GM08714 (cell line): ENCODE measurements around the gene UBTF.

ENCODE experiments used
- H3K4me3 ChIP-seq: fragments of 200-500 bp; sonication (Bioruptor generic); 2 replicates; pipeline ENCODE4 v1.5.1; 2014; ENCODE audit warnings: mild to moderate bottlenecking, low read length, inconsistent platforms
- ZNF274 ChIP-seq: IDR thresholded peaks from 2 replicates; pipeline ENCODE4 v1.6.1; 2012; ENCODE audit warnings: mild to moderate bottlenecking, low read depth, low read length

UBTF gene, protein sequence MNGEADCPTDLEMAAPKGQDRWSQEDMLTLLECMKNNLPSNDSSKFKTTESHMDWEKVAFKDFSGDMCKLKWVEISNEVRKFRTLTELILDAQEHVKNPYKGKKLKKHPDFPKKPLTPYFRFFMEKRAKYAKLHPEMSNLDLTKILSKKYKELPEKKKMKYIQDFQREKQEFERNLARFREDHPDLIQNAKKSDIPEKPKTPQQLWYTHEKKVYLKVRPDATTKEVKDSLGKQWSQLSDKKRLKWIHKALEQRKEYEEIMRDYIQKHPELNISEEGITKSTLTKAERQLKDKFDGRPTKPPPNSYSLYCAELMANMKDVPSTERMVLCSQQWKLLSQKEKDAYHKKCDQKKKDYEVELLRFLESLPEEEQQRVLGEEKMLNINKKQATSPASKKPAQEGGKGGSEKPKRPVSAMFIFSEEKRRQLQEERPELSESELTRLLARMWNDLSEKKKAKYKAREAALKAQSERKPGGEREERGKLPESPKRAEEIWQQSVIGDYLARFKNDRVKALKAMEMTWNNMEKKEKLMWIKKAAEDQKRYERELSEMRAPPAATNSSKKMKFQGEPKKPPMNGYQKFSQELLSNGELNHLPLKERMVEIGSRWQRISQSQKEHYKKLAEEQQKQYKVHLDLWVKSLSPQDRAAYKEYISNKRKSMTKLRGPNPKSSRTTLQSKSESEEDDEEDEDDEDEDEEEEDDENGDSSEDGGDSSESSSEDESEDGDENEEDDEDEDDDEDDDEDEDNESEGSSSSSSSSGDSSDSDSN

GRCh38 chr17:44219616-44220212 lies at the start of gene UBTF:
TSS of gene UBTF (minus strand) at chr17:44219675. CDS start at chr17:44218229, 1,446 bp downstream.
- peak within 1 kb of the TSS; percentile 72 for H3K4me3 ChIP-seq
- no peak for TF ChIP-seq ZNF274

- TF ChIP-seq ZNF274: no peak
- no peak overlapping the region for H3K4me3 ChIP-seq
Observed at GRCh38 chr17:44268709-44269534, 49.4 kb upstream of the UBTF start.

GRCh38 chr17:44267818-44268490 lies 48.5 kb upstream of the UBTF start, which contains the start of gene SLC4A1:
TSS of gene SLC4A1 (minus strand) at chr17:44268135. CDS start at chr17:44262866, 5,269 bp downstream.
- TF ChIP-seq ZNF274: no peak
- H3K4me3 ChIP-seq: no peak within 1 kb of the TSS

- TF ChIP-seq ZNF274: no peak
Observed at GRCh38 chr17:44267165-44267455, 47.6 kb upstream of the UBTF start.

GRCh38 chr17:44266402-44267164 lies 47.1 kb upstream of the UBTF start:
- no peak for TF ChIP-seq ZNF274

More at GRCh38 chr17:44267165-44267455, 47.6 kb upstream of the UBTF start:
- H3K4me3 ChIP-seq: no peak overlapping the region

GRCh38 chr17:44263345-44263902 lies 43.9 kb upstream of the UBTF start:
- TF ChIP-seq ZNF274: no peak
- no peak overlapping the region for H3K4me3 ChIP-seq

More at GRCh38 chr17:44266402-44267164, 47.1 kb upstream of the UBTF start:
- H3K4me3 ChIP-seq: no peak overlapping the region

DNA sequence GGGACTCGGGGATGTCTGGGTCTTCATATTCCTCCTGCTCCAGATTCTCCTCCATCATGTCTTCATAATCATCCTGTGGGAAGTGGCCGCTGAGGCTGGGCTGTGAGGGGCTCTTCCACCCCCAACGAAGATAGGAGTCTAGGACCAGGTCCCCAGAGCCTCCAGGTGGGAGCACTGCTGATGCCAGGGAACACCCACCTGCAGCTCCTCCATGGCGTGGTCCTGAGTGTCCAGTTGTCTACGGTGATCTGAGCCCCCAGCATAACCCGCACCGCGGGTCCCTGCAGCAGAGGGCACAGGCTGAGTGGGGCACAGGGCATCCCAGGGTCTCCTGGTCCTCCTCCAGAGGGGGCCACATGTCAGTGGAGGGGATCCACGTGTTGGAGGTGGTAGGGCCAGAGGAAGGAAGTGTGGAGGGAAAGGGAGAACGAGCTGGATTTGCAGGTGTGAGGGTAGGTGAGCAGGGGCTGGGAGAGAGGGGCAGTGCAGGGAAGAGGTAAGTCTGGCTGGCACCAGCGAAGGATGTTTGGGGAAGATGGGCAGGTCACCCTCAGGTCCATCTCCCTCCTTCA lies 43.3 kb upstream of the UBTF start:
- no peak overlapping the region for H3K4me3 ChIP-seq
- TF ChIP-seq ZNF274: no peak

DNA sequence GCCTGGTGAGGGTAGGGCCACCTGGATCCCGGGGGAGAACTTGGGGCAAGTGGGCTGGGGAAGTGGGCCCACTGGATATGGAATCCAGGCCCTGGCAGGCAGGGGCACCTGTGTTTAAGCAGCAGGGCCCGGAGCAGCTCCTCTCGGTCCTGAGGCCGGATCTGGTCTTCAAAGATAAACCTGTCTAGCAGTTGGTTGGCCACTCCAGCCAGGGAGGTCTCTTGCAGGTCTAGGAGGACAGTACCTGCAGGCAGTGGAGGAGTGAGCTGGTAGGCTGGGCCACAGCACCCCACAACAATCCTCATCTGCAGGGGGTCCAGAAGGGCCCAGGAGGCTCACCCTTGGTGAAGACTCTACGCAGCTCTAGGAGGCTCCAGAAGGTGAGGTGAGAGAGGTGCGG lies 40.8 kb upstream of the UBTF start:
- H3K4me3 ChIP-seq: no peak overlapping the region

GRCh38 chr17:44258811-44259351 lies 39.4 kb upstream of the UBTF start:
- TF ChIP-seq ZNF274: no peak
- no peak overlapping the region for H3K4me3 ChIP-seq

More for the DNA sequence above, 40.8 kb upstream of the UBTF start:
- no peak for TF ChIP-seq ZNF274

GRCh38 chr17:44257815-44258760 lies 38.6 kb upstream of the UBTF start:
- no peak overlapping the region for H3K4me3 ChIP-seq
- TF ChIP-seq ZNF274: no peak

DNA sequence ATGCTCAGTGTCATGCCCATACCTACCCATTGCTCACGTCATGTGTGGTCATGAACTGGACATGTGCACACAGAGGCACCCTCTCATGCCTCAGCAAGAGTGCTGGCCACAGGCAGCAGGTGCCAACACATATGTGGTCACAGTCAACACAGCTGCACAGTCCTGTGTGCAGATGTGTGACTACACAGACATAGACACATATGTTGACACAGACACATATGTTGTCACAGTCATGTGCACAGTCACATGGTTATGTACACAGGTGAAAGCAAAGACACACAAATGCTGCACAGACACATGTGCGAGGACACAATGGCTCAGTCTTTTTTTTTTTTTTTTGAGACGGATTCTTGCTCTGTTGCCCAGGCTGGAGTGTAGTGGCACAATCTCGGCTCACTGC lies 37.2 kb upstream of the UBTF start:
- TF ChIP-seq ZNF274: no peak
- no peak overlapping the region for H3K4me3 ChIP-seq
